Left colon (tissue), 2 donors: Measurements from ENCODE around the gene TMEM200A. TPM values are rescaled to one million over a fixed set of nuclear protein-coding genes. Genes with fewer than 3 reads are reported as not detected.
A peak's percentile ranks its signal among the peaks of the same experiment; 100 is the strongest.

Source experiments
- ATAC-seq: fragments of 200-7000 bp; cut with Tn5 transposase; one replicate; pipeline ENCODE4 v1.9.1; 2020; ENCODE audit warnings: mild to moderate bottlenecking, moderate library complexity
- DNase-seq, 2 donors: peaks; one replicate each; pipeline ENCODE4 v3.0.0-alpha.2; 2020
- intact Hi-C, 2 donors: fragments of 100-400 bp; cut with DNase I in 1 of 2; cut with micrococcal nuclease in 1 of 2; formaldehyde crosslinking; loops; one replicate each; pipeline versions ENCODE4 v1.11.2 to v1.14.0; 2022; cut with DNase I, micrococcal nuclease
- total RNA-seq, 2 donors: library from RNA; stranded (reverse); fragmentation: NEBNext Ultra II Directional; extraction: Animal tissue kit (Norgen Biotek cat#: 25700); gene quantifications; one replicate each; pipeline ENCODE4 v1.2.1, GENCODE V29; 2021
- donor health status: DM: no; HTN: no; CAD: no.
- donor health status: DM: yes; HTN: yes; CAD: no.

Gene TMEM200A
- total RNA-seq, 2 donors from 2014 or later, result 24.6 to 26.9 TPM

DNA sequence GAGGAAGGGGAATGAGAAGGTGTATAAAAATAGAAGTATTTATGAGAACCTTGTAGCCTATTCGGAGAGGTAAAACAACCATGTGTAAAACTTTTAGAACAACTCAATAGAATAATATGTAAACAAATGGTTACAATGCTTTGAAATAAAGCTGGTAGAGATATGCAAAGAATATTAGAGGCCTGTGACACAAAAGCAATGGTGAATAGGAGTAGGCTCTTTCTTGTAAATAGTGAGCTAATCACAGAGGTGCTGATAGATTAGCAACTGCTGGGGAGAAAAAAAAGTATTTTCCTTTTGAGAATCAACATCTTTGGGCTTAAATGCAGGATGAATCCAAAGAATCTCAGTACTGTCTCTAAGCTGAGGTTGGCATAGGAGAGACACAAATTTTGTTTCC lies 7.0 kb downstream of the TMEM200A start:
- intact Hi-C loops, result no loop called here
- DNase-seq, result no peak
- no peak for ATAC-seq

DNA sequence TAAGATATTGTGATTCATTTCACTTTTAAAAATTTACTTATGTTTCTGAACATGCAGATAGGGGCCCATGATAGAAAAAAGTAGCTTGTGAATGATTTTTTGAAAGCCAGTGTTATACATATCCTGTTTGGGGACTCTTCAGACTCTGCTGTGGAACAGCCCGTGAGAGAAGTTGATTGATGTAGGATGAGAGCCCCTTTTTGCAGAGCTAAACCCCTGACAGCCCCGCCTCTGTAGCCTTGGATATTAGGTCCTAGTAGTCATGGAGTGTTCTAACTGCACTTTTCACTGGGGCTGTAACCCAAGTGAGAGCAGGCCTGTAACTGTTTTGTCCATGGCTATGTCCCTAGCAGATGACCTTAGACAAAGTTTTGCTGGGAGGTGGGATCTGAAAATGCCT lies 8.2 kb downstream of the TMEM200A start:
- ATAC-seq, result no peak
- DNase-seq, result no peak
- intact Hi-C loops, result no loop called here

DNA sequence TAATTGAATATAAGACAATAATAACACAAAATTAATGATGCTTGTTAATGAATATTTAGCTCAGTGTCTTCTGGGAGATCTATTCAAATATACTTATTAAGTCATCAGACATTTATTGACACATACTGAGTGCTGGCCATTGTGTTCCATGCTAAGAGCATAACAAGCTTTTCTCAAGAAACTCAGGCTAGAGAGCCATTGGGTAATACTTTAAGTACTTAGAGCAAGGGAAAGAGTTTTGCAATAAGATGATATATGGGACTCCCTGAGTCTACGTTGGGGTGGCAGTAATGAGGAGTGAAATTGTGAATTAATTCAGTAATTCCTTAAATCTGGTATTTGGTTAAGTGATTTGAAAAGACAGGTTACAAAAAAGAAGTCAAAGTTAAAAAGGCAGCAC lies 11.1 kb downstream of the TMEM200A start:
- no peak for ATAC-seq
- DNase-seq, result no peak
- intact Hi-C loops, result no loop called here

DNA sequence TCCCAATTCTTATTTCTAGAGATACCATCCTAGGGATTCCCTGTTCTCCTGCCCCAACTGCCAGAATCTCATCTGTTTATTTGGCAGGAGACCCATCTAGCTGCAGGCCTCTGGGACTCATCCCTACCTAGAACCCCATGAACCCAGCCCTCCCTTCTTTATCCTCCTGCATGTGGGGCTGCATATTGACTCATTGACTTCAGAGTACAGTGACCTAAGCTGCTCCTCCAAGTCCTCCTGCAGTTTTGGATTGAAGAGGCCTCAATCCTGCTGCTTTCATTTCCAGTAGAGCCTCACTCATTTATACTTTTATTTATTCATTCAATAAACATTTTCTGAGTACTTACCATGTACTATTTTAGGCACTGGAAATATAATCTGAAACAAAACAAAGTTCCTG lies 11.6 kb downstream of the TMEM200A start:
- ATAC-seq, result peak; percentile 19
- intact Hi-C loops, result no loop called here
- no peak for DNase-seq

DNA sequence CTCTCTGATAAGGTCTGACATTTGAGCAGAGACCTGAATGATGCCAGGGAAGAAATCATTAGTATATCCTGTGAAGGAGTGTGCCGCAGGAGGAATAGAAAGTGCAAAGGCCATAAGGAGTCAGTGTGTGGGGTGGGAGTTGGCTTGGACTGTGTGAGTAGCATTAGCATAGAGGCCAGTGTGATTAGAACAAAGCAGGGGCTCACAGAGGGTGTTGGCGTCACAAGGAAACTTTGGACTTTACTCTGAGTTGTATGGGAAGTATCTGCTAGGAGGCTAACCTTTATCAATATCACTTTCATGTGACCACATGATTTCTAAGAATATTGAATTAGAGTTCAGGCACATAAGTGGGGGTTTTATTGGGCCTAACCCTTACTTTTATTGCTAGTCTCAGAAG lies 12.1 kb downstream of the TMEM200A start:
- peak; percentile 49 to 84 for DNase-seq
- ATAC-seq, result peak; percentile 96
- intact Hi-C loops, result no loop called here

DNA sequence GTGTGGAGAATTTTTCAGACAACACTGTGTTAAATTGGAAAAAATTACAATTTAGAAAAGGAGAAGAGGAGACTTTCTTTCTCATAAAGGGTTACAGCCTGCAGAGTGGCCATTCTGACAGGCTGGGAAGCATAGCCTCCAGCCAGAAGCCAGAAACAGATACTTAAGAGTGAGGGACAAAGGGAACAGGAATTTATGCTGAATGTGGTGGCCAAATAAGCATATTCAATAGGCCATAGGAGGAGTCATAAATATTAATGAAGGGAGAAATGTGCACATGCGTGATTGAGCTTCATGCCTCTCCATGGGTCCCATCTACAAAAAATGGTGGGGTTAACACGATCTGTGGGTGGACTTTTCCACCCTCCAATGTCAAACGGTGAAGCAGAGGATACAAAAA lies 13.4 kb downstream of the TMEM200A start:
- no peak for DNase-seq
- no peak for ATAC-seq

DNA sequence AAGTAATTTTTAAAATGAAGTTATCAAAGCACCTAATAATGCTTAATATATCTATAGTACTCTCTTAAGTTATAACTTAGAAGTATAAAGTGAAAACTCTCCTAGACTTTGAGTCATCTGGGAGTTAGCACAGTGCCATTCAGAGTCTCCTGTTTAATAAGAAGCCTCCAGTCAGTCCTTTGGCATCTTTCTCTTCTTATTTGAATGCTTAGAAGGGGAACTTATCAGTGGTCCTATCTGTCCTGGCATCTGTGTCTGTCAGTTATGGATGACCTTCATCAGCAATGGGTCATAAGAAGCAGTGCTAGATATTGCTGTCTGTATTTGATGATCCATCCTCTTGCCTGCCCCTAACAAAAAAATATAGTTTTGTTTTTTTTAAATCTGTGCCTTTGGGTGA lies 15.2 kb downstream of the TMEM200A start:
- intact Hi-C loops, result no loop called here
- no peak for DNase-seq
- no peak for ATAC-seq

More for the DNA sequence above, 13.4 kb downstream of the TMEM200A start:
- intact Hi-C loops, result no loop called here

DNA sequence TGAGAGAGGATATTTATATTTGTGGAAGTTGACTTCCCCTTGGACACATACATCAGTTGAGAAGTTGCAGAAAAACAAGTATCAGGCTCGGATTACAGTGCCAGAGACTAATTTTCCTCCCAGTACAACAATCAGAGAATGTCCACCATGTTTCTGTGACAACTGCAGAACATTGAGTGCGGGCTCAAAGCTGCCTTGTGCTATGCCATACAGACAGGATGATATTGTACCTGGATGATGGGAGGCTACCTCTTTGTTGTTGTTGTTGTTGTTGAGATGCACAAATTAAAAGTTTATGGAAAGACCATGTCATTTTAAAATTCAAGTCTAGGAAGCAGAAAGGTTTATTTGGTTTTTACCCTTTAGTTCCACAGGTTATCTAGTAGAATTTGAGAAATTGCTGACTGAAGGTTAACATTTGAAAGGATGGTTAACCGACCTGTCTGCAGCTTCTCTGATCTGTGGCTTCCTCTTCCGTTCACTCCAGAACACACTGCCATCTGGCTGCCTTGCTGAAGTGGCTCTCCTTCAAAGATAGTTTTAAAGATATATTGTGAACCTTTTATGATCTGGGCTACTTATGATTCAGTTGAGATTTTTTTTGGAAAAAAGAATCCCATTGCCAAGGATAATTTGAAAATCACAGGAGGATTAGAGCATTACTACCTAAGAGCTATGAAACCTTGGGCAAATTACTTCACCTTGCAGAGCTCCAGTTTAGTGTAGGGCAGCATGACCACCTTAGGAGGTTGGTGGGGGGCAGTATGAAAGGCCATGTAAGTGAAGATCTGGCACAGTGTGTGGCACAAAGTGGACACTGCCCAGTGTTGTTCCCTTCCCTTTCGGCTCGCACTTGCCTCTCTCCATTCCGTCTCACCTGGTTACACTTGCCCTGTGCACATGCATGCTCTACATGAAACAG lies 15.9 kb downstream of the TMEM200A start:
- intact Hi-C loops, result no loop called here
- ATAC-seq (no peak), DNase-seq (no peak)

DNA sequence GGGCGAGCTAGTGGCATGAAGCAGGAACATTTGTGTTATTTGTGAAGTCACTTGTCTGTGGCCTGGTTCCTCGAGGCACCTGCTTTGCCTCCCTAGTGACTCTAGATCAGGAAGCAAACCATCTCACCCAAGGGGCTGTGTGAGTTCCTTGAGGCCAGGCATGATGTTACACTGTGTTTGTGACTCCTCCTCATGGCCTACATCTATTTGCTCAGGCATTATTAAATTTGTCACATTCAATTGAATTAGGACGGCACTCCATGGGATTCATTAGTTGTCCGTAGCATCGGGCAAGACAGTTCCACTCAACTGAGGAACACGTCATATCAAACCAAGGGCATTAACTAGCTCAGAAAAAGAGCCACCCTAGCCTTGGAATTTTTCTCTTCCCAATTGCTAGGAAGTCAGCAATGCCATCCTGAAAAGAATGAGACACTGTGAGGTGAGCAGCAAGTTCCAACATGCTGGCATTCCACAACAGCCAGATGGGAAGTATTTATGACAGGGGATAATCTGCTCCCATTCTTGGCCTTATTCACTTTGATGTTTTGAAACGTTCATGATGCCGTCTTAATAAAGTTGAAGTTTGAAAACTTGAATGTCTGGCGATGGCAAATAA lies 17.2 kb downstream of the TMEM200A start:
- ATAC-seq (no peak), DNase-seq (no peak)
- intact Hi-C loops, result no loop called here

DNA sequence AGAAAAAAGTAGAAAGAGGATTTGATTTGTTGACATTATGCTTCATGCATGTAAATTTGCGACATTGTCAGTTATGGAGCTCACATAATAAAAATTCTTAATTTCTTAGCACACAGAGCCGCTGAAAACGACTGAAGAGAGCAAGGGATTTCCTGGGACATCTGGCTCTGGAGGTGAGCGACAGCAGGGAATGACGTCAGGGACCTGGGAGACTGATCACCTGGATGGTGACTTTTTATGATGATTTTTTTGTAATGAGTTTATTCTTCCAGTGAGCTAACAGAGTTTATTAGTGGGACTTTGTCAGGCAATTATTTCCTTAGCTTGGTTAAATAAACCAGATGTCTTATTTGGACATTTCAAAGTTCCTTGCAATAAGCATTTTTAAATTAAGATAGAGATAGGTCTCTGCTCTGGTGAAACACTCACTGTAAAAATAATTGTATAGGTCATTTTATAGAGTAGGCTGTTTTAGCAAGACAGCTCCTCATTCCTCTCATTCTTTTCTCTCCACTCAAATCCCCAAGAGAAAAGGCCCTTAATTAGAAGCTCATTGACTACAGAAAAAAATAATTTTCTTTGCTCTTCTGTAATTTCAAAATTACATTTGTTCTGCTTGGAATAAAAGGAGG lies 19.4 kb downstream of the TMEM200A start:
- ATAC-seq, result peak; percentile 81
- DNase-seq, result peak; percentile 32 to 46
- intact Hi-C loops, result no loop called here

DNA sequence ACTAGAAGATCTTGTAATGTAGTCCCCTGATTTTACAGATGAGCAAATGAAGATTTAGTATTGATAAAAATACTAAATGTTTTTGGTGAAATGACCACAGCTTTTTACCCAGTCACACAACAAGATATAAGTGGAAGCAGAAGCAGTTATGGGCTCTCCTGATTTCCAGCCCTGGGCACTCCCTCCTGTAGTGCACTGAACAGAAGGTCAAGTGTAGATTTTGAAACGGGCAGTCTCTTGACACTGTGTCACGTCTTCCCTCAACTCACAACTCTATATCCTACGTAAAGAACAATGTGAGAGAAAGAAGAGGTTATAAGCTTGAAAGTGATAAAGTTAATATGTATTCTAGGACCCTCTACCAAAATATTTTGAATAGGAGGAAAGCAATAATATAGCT lies 23.3 kb downstream of the TMEM200A start:
- intact Hi-C loops, result no loop called here
- DNase-seq (no peak), ATAC-seq (no peak)

DNA sequence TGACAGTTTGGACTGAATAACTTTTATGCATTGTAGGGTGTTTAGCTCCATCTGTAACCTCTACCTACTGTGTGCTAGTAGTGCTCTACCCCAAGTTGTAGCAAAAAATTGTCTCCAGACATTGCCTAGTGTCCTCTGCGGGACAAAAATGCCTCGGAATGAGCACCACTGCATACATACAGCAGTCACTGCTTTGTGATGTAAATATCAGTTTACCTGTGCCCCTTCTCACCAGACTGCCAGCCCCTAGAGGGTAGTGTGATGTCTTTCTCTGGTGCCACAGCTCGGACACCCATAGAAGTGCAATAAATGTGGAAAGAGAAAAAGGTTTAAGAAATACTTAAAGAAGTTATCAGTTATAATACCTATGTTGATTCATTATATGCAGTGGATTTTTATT lies 25.1 kb downstream of the TMEM200A start:
- DNase-seq (no peak), ATAC-seq (no peak)
- intact Hi-C loops, result no loop called here

DNA sequence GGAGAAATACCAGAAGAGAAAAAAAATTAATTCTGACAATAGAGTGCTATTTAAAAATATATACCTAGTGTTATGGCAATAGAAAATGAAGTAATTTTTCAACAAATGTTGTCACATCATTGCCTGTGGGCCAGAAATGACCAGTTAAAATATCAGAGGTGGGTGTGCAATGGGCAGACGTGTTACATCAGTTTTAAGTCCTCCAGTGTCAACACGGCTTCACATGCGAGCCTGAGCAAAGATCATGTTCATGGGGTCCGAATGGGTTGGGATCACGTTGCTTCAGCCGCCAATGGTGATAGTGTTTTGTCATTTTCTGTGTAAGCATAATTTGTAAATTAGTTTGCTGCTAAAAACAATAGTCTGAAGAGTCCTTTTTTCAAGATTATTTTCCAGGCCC lies 27.5 kb downstream of the TMEM200A start:
- intact Hi-C loops, result no loop called here
- ATAC-seq, result no peak
- no peak for DNase-seq

DNA sequence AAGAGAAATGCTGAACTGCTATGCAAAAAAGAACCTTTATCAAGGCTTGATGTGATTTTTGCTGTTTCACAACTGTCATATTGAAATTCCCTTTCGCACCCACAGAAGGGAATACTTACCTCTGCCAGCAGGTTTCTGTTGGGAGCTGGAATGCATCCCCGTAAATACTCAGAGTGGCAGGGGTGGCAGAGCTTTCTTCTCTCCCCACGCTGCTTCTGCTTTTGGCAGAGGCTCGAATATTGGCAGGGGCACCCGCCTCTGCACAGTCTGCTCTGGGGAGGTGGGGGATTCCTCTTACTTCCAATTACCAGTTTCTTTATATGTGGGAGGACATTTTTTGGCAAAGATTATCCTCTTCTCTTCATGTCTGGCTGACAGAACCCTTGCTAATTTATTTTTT lies 28.4 kb downstream of the TMEM200A start:
- intact Hi-C loops, result no loop called here
- no peak for DNase-seq
- no peak for ATAC-seq

DNA sequence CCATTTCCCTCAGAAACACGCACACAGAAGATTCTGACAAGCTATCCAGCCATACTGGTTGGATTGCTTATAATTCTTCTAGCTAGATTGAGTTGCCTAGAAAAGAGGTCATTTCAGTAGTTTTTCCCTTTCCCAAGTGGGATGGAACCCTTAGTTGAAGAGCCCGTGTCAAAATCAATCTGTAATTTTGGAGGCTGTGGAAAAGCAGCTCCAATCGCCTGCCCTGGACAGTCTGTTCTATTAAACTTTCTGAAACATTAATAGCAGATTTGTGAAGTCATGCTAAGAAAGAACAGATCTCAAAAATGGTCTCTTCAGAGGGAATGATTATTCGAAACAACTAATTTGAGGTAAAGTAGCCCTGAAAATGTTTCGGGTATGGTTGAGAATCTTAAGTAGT lies 29.3 kb downstream of the TMEM200A start:
- intact Hi-C loops, result no loop called here
- ATAC-seq (no peak), DNase-seq (no peak)

DNA sequence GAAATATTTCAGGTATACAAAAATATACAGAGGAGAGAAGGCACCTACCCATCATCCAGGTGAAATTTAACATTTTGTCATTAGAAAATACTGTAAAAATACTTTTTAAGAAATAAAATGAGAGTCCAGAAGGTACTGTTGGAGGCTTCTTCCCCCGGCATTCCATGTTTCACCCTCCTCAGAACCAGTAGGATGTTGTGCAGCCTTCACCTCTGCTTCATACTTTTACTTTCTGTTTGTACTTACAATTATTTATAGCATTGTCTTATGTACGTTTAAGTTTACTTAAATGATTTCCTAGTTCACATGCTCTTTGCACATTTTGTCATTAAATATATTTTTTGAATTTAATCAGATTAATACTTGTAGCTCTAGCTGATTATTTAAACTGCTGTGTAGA lies 30.9 kb downstream of the TMEM200A start:
- no peak for DNase-seq
- no peak for ATAC-seq
- intact Hi-C loops, result no loop called here

DNA sequence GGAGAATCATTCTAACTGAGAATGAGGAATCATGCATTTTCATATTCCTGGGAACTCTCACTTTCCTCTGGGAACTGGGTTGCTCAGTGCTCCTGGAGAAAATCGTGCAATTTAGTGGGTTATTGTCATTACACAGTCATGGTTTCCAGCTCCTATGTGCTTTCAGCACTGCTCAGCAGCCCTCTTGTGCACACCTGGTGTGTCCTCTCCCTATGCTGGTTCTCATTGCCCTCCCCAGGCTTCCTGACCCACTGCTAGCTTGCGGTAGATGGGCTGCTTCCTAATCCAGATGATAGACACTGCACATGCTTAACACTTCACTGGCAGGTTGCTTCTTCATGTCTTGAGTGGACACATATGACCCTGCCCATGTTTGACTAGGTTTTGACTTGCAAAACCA lies 39.7 kb downstream of the TMEM200A start:
- intact Hi-C loops, result no loop called here
- ATAC-seq (no peak), DNase-seq (no peak)

DNA sequence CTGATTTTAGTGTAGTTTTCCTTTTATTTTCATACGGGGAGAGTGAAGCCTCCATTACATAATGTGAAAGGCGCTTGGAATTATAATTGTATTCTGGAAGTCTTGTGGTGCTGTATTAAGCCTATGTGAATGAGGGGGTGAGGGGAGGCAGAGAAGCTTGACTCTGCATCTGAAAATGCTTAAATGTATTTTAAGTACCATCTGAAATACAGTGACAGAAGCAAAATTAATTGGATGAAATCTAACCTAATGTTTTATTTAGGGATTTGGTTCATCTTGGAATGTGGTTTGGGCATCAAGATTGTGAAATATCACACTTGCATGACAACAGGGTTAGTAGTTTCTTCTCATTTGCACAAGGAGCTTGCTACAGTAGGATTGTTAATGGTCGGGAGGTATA lies 41.2 kb downstream of the TMEM200A start:
- no peak for ATAC-seq
- no peak for DNase-seq
- intact Hi-C loops, result no loop called here

DNA sequence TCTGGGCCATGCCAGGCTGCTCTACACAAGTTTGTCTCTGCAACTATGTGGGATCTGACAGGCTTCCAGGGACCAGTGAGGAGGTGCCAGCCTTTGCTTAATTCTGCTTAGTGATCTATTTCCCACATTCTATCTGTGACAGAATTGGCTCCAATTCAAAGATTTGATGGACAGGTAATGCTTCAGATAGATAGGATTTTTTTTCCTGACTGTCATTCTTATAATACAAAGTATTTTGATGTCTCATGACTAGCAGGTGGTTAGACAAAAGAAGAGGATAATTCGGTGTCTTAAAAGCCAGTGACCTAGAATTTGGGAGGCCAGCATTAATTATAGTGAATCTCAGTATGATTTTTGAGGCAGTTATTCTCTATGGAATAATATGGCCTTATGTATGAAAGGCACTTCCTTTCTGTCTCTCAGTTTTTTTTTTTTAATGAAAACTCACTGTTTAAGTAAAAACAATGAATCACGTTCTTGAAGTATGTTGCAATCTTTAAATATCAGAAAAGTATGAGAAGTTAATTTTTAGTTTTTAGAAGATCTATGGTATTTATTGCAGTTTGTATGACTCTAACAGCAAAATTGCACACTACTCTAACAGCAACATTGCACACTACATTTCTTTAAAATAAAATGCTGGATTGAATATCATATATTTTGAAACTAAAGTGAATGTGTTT lies 43.7 kb downstream of the TMEM200A start:
- DNase-seq, result no peak
- ATAC-seq, result no peak
- intact Hi-C loops, result no loop called here

DNA sequence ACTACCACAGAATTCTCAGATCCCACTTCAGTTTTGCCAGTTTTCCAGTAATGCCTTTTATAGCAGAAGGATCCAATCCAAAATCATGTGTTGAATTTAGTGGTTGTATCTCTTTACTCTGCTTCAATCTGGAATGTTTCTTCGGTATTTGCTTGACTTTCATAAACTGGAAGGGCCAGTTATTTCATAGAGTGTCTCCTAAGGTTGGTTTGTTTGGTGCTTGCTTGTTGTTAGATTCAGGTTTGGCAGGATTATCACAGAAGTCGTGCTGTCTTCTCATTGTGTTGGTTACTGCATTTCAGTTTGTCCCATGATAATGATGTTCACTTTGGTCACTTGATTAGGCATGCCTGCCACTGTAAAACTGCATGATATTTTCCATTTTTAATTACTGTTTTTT lies 45.7 kb downstream of the TMEM200A start:
- ATAC-seq, result no peak
- intact Hi-C loops, result no loop called here

More for the DNA sequence above, 45.7 kb downstream of the TMEM200A start:
- no peak for DNase-seq
